ENCODE data around the gene TPR. TPM values are rescaled to one million over a fixed set of nuclear protein-coding genes. Genes with fewer than 3 reads are reported as not detected.

TPR gene
- total RNA-seq, 1 experiment from 2014 or later: 86.1 TPM

DNA sequence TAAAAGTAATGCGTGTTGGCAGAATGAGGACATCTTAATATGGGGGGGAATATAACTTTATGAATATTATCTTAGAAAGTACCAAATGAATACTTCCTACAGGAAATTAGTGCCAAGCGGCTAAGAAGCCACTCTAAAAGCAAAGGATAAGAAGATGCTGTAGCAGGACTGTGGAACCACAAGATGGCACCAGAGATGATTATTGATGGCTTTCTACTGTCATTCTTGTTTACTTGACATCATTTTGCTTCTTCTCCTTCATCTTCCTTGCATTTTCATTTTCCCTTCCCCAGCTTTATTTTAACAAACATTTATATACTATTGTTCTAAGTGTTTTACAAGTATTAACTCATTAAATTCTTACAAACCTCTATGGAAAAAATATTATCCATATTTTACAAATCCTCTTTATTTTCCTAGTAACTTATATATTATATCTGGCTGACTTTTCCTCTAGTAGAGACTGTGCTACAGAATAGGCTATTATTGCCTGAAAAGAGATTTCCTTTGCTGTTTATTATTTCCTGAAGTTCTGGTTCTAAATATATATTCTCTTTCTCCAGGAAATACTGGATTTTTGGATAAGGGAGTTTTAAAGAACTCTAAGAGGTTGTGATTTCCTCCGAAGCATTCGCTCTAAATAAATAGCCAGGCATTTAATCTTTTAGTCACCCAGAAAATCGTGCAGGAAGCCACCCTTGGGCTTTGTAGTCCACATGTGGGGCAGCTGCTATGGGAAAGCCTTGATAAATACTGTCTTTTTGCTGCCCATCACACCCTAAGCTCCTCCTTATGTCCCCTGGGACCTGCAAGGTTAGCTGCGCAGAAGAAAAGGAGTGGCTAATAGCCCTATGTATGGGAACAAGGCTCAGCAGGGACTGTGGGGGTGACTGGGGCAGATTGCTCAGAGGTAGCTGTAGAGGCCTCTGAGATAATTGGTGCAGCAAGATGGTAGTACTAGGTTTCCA lies 69.8 kb downstream of the TPR start:
- Histone ChIP-seq H3K36me3 (ENCODE audit: insufficient read depth, low read length) (no peaks in the 10 kb centered on the region), H3K9me2 (replicated peaks; ENCODE audit: insufficient read depth, low read length) (no peaks in the 10 kb centered on the region), H3K9ac (ENCODE audit: low read length) (no peak overlapping the region), H3K79me2 (ENCODE audit: low read length) (no peaks in the 10 kb centered on the region), H3K4me3 (ENCODE audit: low read length) (no peak overlapping the region), H2AFZ (ENCODE audit: low read length) (no peak overlapping the region), H3K4me2 (ENCODE audit: low read depth, low read length, poor library complexity, severe bottlenecking) (no peak overlapping the region), H3K27ac (ENCODE audit: low read length) (no peak overlapping the region), H3K27me3 (ENCODE audit: low read length) (no peaks in the 10 kb centered on the region), H3K4me1 (ENCODE audit: low read length) (no peaks in the 10 kb centered on the region), H4K20me1 (ENCODE audit: insufficient read depth, low read depth, low read length) (0 out of 2 replicates have a peak, but pooled peaks cover 6% of the 10 kb centered on the region), H3K9me3 (ENCODE audit: low read length) (no peaks in the 10 kb centered on the region)
- DNase-seq: peak; percentile 75

DNA sequence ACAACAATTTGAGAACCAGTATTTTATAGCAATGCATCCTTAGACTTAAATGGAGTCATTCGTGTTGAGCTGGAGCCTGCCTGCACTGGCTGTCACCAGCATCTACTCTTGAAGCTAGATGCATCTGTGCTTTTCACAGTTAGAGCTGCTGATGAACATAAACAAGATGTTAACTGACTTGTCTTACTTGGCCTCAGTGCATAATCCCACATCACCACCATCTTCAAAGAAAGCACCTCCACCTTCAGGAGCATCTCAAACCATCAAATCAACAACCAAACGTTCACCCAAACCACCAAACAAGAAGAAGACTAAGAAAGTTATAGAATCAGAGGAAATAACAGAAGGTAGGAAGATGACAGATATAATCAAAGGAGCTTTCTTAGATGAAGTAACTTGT lies 71.1 kb downstream of the TPR start:
- no peaks in the 10 kb centered on the region for H3K27me3 ChIP-seq (ENCODE audit: low read length)
- no peaks in the 10 kb centered on the region for H3K79me2 ChIP-seq (ENCODE audit: low read length)
- H3K4me3 ChIP-seq (ENCODE audit: low read length): no peak overlapping the region
- H2AFZ ChIP-seq (ENCODE audit: low read length): no peak overlapping the region
- H3K27ac ChIP-seq (ENCODE audit: low read length): no peak overlapping the region
- no peaks in the 10 kb centered on the region for H3K9me3 ChIP-seq (ENCODE audit: low read length)
- H3K4me2 ChIP-seq (ENCODE audit: low read depth, low read length, poor library complexity, severe bottlenecking): no peak overlapping the region
- 0 out of 2 replicates have a peak, but pooled peaks cover 3% of the 10 kb centered on the region for H4K20me1 ChIP-seq (ENCODE audit: insufficient read depth, low read depth, low read length)
- DNase-seq: peak; percentile 21
- H3K4me1 ChIP-seq (ENCODE audit: low read length): no peaks in the 10 kb centered on the region
- no peaks in the 10 kb centered on the region for H3K9me2 ChIP-seq (replicated peaks; ENCODE audit: insufficient read depth, low read length)
- no peaks in the 10 kb centered on the region for H3K36me3 ChIP-seq (ENCODE audit: insufficient read depth, low read length)
- H3K9ac ChIP-seq (ENCODE audit: low read length): no peak overlapping the region

DNA sequence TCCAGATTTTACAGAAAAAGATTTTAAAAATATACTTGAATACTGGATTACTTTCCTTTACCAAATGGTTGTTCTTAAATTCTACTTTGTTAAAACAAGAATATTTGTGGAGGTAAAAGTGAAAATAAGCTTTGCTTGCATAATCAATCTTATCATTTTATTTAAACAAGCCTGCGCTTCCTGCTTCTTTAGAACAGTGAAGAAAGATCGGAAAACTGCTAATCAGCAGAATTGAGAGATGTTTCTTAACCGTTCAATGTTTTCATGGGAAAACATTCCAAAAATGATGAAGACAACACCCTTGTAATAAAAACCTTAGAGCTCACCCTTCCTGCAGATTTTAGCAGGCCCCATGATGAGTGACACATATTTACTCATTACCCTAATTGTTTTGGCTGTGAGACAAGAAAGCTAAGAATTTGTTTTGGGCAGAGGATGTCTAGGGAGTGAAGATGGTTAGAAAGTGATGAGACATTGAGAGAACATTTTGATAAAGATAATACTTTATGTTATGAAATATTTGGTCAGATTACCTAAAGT lies 72.6 kb downstream of the TPR start:
- Histone ChIP-seq H3K9ac (ENCODE audit: low read length) (no peak overlapping the region), H3K9me3 (ENCODE audit: low read length) (no peaks in the 10 kb centered on the region), H4K20me1 (ENCODE audit: insufficient read depth, low read depth, low read length) (0 out of 2 replicates have a peak, but pooled peaks cover 3% of the 10 kb centered on the region), H3K4me2 (ENCODE audit: low read depth, low read length, poor library complexity, severe bottlenecking) (no peak overlapping the region), H3K9me2 (replicated peaks; ENCODE audit: insufficient read depth, low read length) (no peaks in the 10 kb centered on the region), H2AFZ (ENCODE audit: low read length) (no peak overlapping the region), H3K36me3 (ENCODE audit: insufficient read depth, low read length) (no peaks in the 10 kb centered on the region), H3K4me3 (ENCODE audit: low read length) (no peak overlapping the region), H3K27me3 (ENCODE audit: low read length) (no peaks in the 10 kb centered on the region), H3K4me1 (ENCODE audit: low read length) (no peaks in the 10 kb centered on the region), H3K79me2 (ENCODE audit: low read length) (no peaks in the 10 kb centered on the region), H3K27ac (ENCODE audit: low read length) (no peak overlapping the region)
- DNase-seq: no peak

DNA sequence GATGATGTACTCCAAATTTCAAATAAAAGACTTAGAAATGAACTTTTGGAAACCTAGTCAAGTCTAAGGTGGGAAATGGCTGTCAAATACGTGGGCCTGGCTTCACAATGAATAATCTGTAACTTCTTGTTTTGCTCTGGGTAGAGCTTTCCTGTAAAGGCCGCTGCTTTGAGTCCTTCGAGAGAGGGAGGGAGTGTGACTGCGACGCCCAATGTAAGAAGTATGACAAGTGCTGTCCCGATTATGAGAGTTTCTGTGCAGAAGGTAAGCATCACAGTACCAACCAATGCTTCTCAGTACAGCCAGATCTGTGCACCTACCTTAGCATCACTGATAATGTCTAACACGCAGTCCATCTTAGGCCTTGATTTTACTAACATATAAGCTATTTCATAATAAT lies 73.6 kb downstream of the TPR start:
- Histone ChIP-seq H3K4me3 (ENCODE audit: low read length) (no peak overlapping the region), H2AFZ (ENCODE audit: low read length) (no peak overlapping the region), H3K36me3 (ENCODE audit: insufficient read depth, low read length) (no peaks in the 10 kb centered on the region), H3K27ac (ENCODE audit: low read length) (no peak overlapping the region), H4K20me1 (ENCODE audit: insufficient read depth, low read depth, low read length) (0 out of 2 replicates have a peak, but pooled peaks cover 3% of the 10 kb centered on the region), H3K4me2 (ENCODE audit: low read depth, low read length, poor library complexity, severe bottlenecking) (no peak overlapping the region), H3K27me3 (ENCODE audit: low read length) (no peaks in the 10 kb centered on the region), H3K4me1 (ENCODE audit: low read length) (no peaks in the 10 kb centered on the region), H3K9me2 (replicated peaks; ENCODE audit: insufficient read depth, low read length) (no peaks in the 10 kb centered on the region), H3K9ac (ENCODE audit: low read length) (no peak overlapping the region), H3K79me2 (ENCODE audit: low read length) (no peaks in the 10 kb centered on the region), H3K9me3 (ENCODE audit: low read length) (no peaks in the 10 kb centered on the region)
- peak; percentile 5 for DNase-seq

DNA sequence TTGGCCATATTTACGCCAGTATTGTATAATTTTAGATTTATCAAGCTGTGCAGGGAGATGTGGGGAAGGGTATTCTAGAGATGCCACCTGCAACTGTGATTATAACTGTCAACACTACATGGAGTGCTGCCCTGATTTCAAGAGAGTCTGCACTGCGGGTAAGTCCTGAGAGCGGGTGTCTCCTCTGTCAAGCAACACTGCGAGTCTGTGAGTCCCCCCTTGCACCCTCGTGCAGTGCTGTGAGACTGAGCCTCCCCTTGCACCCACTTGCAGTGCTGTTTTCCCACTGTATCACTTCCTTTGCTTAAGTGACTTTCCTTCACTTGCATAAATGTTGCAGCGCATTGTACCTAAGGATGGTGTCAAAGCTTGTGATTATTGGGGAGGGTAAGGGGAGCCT lies 75.0 kb downstream of the TPR start:
- Histone ChIP-seq H3K27ac (ENCODE audit: low read length) (no peak overlapping the region), H3K9ac (ENCODE audit: low read length) (no peak overlapping the region), H3K79me2 (ENCODE audit: low read length) (no peaks in the 10 kb centered on the region), H3K27me3 (ENCODE audit: low read length) (no peaks in the 10 kb centered on the region), H3K4me1 (ENCODE audit: low read length) (no peaks in the 10 kb centered on the region), H4K20me1 (ENCODE audit: insufficient read depth, low read depth, low read length) (no peaks in the 10 kb centered on the region), H3K36me3 (ENCODE audit: insufficient read depth, low read length) (no peaks in the 10 kb centered on the region), H3K9me2 (replicated peaks; ENCODE audit: insufficient read depth, low read length) (no peaks in the 10 kb centered on the region), H3K4me3 (ENCODE audit: low read length) (no peak overlapping the region), H2AFZ (ENCODE audit: low read length) (no peak overlapping the region), H3K4me2 (ENCODE audit: low read depth, low read length, poor library complexity, severe bottlenecking) (no peak overlapping the region), H3K9me3 (ENCODE audit: low read length) (no peaks in the 10 kb centered on the region)
- peak; percentile 12 for DNase-seq

DNA sequence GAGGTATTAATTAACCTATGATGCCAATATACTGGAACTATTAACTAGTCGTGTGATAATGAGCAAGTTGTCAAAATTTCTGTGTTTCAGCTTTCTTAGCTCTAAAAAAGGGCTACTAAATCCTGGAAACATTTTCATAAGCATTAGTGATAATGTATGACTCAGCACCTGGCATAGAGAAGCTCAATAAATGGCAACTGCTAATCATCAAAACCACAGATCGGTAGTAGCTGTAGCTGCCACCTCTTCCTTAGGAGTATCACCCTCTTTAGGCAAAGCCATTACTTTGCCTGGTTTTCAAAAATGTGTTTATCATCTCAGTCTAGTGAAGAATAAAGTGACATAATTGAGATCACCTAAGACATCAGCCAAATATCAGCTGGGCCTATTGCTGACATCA lies 75.5 kb downstream of the TPR start:
- DNase-seq: peak; percentile 40
- Histone ChIP-seq H3K27me3 (ENCODE audit: low read length) (no peaks in the 10 kb centered on the region), H3K4me1 (ENCODE audit: low read length) (no peaks in the 10 kb centered on the region), H3K9me3 (ENCODE audit: low read length) (no peaks in the 10 kb centered on the region), H3K4me2 (ENCODE audit: low read depth, low read length, poor library complexity, severe bottlenecking) (no peak overlapping the region), H2AFZ (ENCODE audit: low read length) (no peak overlapping the region), H3K9ac (ENCODE audit: low read length) (no peak overlapping the region), H3K79me2 (ENCODE audit: low read length) (no peaks in the 10 kb centered on the region), H3K9me2 (replicated peaks; ENCODE audit: insufficient read depth, low read length) (no peaks in the 10 kb centered on the region), H3K27ac (ENCODE audit: low read length) (no peak overlapping the region), H3K36me3 (ENCODE audit: insufficient read depth, low read length) (no peaks in the 10 kb centered on the region), H3K4me3 (ENCODE audit: low read length) (no peak overlapping the region), H4K20me1 (ENCODE audit: insufficient read depth, low read depth, low read length) (no peaks in the 10 kb centered on the region)

DNA sequence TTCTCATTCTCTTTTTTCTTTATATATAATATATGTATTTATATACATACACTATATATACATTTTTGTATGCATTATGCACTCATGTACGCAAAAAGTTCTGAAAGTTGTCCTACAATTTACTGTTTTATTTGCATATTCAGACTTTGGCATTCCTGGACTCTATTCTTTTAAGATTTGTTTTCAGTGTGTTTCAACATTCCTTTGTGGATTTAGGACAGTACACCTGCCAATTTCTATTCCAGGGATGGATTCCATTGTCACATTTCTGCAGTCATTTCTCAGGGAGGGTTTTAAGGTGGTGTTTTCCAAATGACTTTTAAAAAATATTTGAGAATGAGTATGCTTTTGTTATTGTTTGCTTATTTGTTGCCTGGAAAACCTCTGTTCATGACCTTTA lies 76.2 kb downstream of the TPR start:
- Histone ChIP-seq H3K9me3 (ENCODE audit: low read length) (no peaks in the 10 kb centered on the region), H3K27ac (ENCODE audit: low read length) (no peak overlapping the region), H3K4me1 (ENCODE audit: low read length) (no peaks in the 10 kb centered on the region), H2AFZ (ENCODE audit: low read length) (no peak overlapping the region), H3K79me2 (ENCODE audit: low read length) (no peaks in the 10 kb centered on the region), H3K9me2 (replicated peaks; ENCODE audit: insufficient read depth, low read length) (no peaks in the 10 kb centered on the region), H3K36me3 (ENCODE audit: insufficient read depth, low read length) (no peaks in the 10 kb centered on the region), H3K4me3 (ENCODE audit: low read length) (no peak overlapping the region), H3K27me3 (ENCODE audit: low read length) (no peaks in the 10 kb centered on the region), H3K9ac (ENCODE audit: low read length) (no peak overlapping the region), H4K20me1 (ENCODE audit: insufficient read depth, low read depth, low read length) (no peaks in the 10 kb centered on the region), H3K4me2 (ENCODE audit: low read depth, low read length, poor library complexity, severe bottlenecking) (no peak overlapping the region)
- no peak for DNase-seq

DNA sequence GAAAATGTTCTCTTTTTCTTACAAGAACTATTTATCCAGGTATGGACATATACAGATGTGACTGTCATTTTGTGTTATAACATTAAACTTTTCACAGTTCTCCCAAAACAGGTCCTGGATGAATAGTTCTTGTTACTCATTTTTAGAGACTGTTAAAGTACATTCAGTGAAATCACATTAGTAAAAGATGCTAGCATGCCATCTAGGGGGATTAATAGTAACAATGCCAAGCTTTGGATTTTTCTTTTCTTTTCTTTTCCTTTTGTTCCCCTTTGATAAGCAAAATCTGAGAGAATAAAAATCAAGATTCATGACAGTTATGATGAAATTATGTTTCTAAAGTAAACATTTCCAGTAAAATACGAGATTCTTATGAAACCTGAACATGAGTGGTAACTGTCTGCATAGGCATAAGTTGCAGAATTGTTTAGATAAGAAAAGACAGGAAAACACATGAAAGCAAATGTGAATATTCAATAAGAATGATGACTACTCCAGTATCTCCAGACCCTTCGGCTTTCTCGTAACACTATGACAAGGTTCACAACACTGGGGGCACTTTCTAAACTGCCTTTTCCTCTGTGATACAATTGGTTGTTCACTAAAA lies 77.5 kb downstream of the TPR start:
- no peaks in the 10 kb centered on the region for H3K9me2 ChIP-seq (replicated peaks; ENCODE audit: insufficient read depth, low read length)
- no peaks in the 10 kb centered on the region for H4K20me1 ChIP-seq (ENCODE audit: insufficient read depth, low read depth, low read length)
- peak; percentile 20 for DNase-seq
- H3K9ac ChIP-seq (ENCODE audit: low read length): no peak overlapping the region
- H3K4me1 ChIP-seq (ENCODE audit: low read length): no peaks in the 10 kb centered on the region
- H3K79me2 ChIP-seq (ENCODE audit: low read length): no peaks in the 10 kb centered on the region
- no peak overlapping the region for H3K4me2 ChIP-seq (ENCODE audit: low read depth, low read length, poor library complexity, severe bottlenecking)
- no peak overlapping the region for H3K4me3 ChIP-seq (ENCODE audit: low read length)
- H3K27ac ChIP-seq (ENCODE audit: low read length): no peak overlapping the region
- no peaks in the 10 kb centered on the region for H3K9me3 ChIP-seq (ENCODE audit: low read length)
- H2AFZ ChIP-seq (ENCODE audit: low read length): no peak overlapping the region
- H3K36me3 ChIP-seq (ENCODE audit: insufficient read depth, low read length): no peaks in the 10 kb centered on the region
- H3K27me3 ChIP-seq (ENCODE audit: low read length): no peaks in the 10 kb centered on the region

Data from Karpas-422 (cell line).